CD14-positive monocyte (primary cell): ENCODE data around the gene U2AF1. TPM values are rescaled to one million over a fixed set of nuclear protein-coding genes. Genes with fewer than 3 reads are reported as not detected.
"Not testable (repeated sequence)": the region's sequence is repeated elsewhere in the genome, so short reads cannot be mapped to it uniquely, and the experiment has no call there.

Experiments
- DNase-seq, 3 donors: peaks; one replicate each; pipeline ENCODE4 v3.0.0-alpha.2; 2011 to 2022
- H2AFZ ChIP-seq: 2 replicates; pipeline ENCODE4 v1.6.0; 2012; ENCODE audit warnings: mild to moderate bottlenecking, low read depth, low read length, inconsistent platforms; ENCODE audit not compliant: insufficient read depth, poor library complexity, severe bottlenecking
- H3K27ac ChIP-seq, 2 donors: 1 replicate in 1 of 2; 2 replicates in 1 of 2; pipeline ENCODE4 v1.5.1; 2012 to 2013; ENCODE audit warnings: low read length in 2 of 2, control low read depth in 1 of 2, inconsistent platforms in 1 of 2, low read depth in 1 of 2, mild to moderate bottlenecking in 1 of 2
- H3K27me3 ChIP-seq, 2 donors: one replicate each; pipeline versions ENCODE4 v1.6.0 to v1.6.1; 2011 to 2013; ENCODE audit warnings: low read length in 2 of 2; ENCODE audit not compliant: control insufficient read depth in 2 of 2, insufficient read depth in 2 of 2
- H3K36me3 ChIP-seq, 2 donors: replicated peaks in 1 of 2; 1 replicate in 1 of 2; 2 replicates in 1 of 2; pipeline versions ENCODE4 v1.5.1 to v1.6.1; 2012 to 2013; ENCODE audit warnings: low read length in 2 of 2, control low read depth in 1 of 2, inconsistent platforms in 1 of 2, mild to moderate bottlenecking in 1 of 2; ENCODE audit not compliant: insufficient read depth in 2 of 2, control insufficient read depth in 1 of 2
- H3K4me1 ChIP-seq, 2 donors: 1 replicate in 1 of 2; 2 replicates in 1 of 2; pipeline versions ENCODE4 v1.5.1 to v1.6.1; 2012 to 2013; ENCODE audit warnings: low read length in 2 of 2, control low read depth in 1 of 2, inconsistent platforms in 1 of 2, mild to moderate bottlenecking in 1 of 2, moderate library complexity in 1 of 2; ENCODE audit not compliant: insufficient read depth in 2 of 2, control insufficient read depth in 1 of 2
- H3K4me2 ChIP-seq: replicated peaks from 2 replicates; pipeline ENCODE3; 2012; ENCODE audit warnings: low read length, moderate library complexity, mild to moderate bottlenecking; ENCODE audit not compliant: poor library complexity, severe bottlenecking; ENCODE audit errors: extremely low read depth
- H3K4me3 ChIP-seq, 3 experiments: fragments of 200-600 bp in 1 of 3; sonication (generic) in 1 of 3; replicated peaks in 1 of 3; 1 replicate in 2 of 3; 2 replicates in 1 of 3; pipeline ENCODE4 v1.5.1; 2011 to 2013; ENCODE audit warnings: low read length in 3 of 3, mild to moderate bottlenecking in 3 of 3, control low read depth in 2 of 3, low read depth in 2 of 3, inconsistent platforms in 1 of 3, moderate library complexity in 1 of 3
- H3K79me2 ChIP-seq: 2 replicates; pipeline ENCODE4 v1.6.0; 2012; ENCODE audit warnings: mild to moderate bottlenecking, control low read depth, inconsistent platforms, low read length, moderate library complexity; ENCODE audit not compliant: insufficient read depth
- H3K9ac ChIP-seq: 2 replicates; pipeline ENCODE4 v1.6.0; 2017; ENCODE audit warnings: low read length, mild to moderate bottlenecking; ENCODE audit not compliant: insufficient read depth, poor library complexity, severe bottlenecking
- H3K9me3 ChIP-seq, 2 donors: replicated peaks in 1 of 2; 1 replicate in 1 of 2; 2 replicates in 1 of 2; pipeline versions ENCODE4 v1.5.1 to v1.6.1; 2012 to 2013; ENCODE audit warnings: low read length in 2 of 2, control low read depth in 1 of 2; ENCODE audit not compliant: control insufficient read depth in 1 of 2, insufficient read depth in 1 of 2
- H4K20me1 ChIP-seq: 2 replicates; pipeline ENCODE4 v1.6.0; 2012; ENCODE audit warnings: mild to moderate bottlenecking, low read length, control low read depth, moderate library complexity; ENCODE audit not compliant: insufficient read depth
- H3K27ac Mint-ChIP-seq, 7 donors: one replicate each; pipeline ENCODE4 v1.8.0; 2020; ENCODE audit warnings: mild to moderate bottlenecking in 7 of 7, mixed read lengths in 7 of 7, moderate library complexity in 6 of 7, inconsistent platforms in 2 of 7
- H3K27me3 Mint-ChIP-seq, 3 donors: one replicate each; pipeline ENCODE4 v1.8.0; 2021 to 2022; ENCODE audit warnings: low read depth in 3 of 3, mild to moderate bottlenecking in 3 of 3, mixed read lengths in 3 of 3, moderate library complexity in 3 of 3, inconsistent platforms in 1 of 3
- H3K36me3 Mint-ChIP-seq, 2 donors: one replicate each; pipeline ENCODE4 v1.8.0; 2020; ENCODE audit warnings: mixed read lengths in 2 of 2, inconsistent platforms in 1 of 2, mild to moderate bottlenecking in 1 of 2
- H3K4me1 Mint-ChIP-seq: one replicate; pipeline ENCODE4 v1.8.0; 2020; ENCODE audit warnings: mild to moderate bottlenecking, mixed read lengths
- H3K4me3 Mint-ChIP-seq, 2 donors: one replicate each; pipeline ENCODE4 v1.8.0; 2020; ENCODE audit warnings: mild to moderate bottlenecking in 2 of 2, mixed read lengths in 2 of 2, moderate library complexity in 1 of 2
- H3K9me3 Mint-ChIP-seq, 7 donors: one replicate each; pipeline ENCODE4 v1.8.0; 2020 to 2022; ENCODE audit warnings: mixed read lengths in 7 of 7, mild to moderate bottlenecking in 6 of 7, moderate library complexity in 6 of 7, inconsistent platforms in 2 of 7
- WGBS: methylation state at CpG from one replicate; pipeline ENCODE4 v1.1.5; 2013; ENCODE audit warnings: missing lambda C conversion rate; ENCODE audit not compliant: insufficient coverage; 5-methylcytosine and 5-hydroxymethylcytosine counted together
- intact Hi-C, 2 donors: fragments of 100-400 bp; cut with micrococcal nuclease; formaldehyde crosslinking; loops; one replicate each; pipeline versions ENCODE4 v1.15.0 to v1.15.1; 2023
- polyA plus RNA-seq, 3 donors: library from polyadenylated mRNA; depleted of rRNA in 1 of 3; unstranded in 2 of 3; stranded (reverse) in 1 of 3; fragments of 300-500 nt in 2 of 3; fragments of >200 nt in 1 of 3; fragmentation: Illumina TruSeq in 2 of 3; gene quantifications; 1 replicate in 2 of 3; 2 replicates in 1 of 3; pipeline ENCODE4 v1.2.3, GENCODE V29; 2012 to 2021

The U2AF1 gene
- polyA plus RNA-seq, 3 donors, result 38.4 to 111 (median 39.3) TPM

GRCh38 chr21:43043291-43043690 is 64.1 kb downstream of the U2AF1 start:
- 98% methylated on average over 4 of the region's 14 CpGs for WGBS
- H3K36me3 ChIP-seq, H3K4me2 ChIP-seq, H3K9ac ChIP-seq, H3K27me3 Mint-ChIP-seq, H4K20me1 ChIP-seq, H3K36me3 Mint-ChIP-seq, H3K27ac ChIP-seq, H3K27me3 ChIP-seq, H3K79me2 ChIP-seq, H3K4me1 ChIP-seq, H3K27ac Mint-ChIP-seq, DNase-seq, H3K4me1 Mint-ChIP-seq, H3K9me3 ChIP-seq, H3K4me3 Mint-ChIP-seq, intact Hi-C loops, H3K4me3 ChIP-seq, H3K9me3 Mint-ChIP-seq, H2AFZ ChIP-seq: not testable (repeated sequence)

Other genes starting within 250 kb of the U2AF1 start
- 1 to 10 TPM; 2.9 to 7.0 (median 3.6) TPM for gene WDR4, start 228.0 kb downstream of the U2AF1 start, polyA plus RNA-seq
- gene NDUFV3, start 214.3 kb downstream of the U2AF1 start, polyA plus RNA-seq, result 10 to 100 TPM; 18.2 to 35.5 (median 28.0) TPM
- gene ERVH48-1, start 181.9 kb downstream of the U2AF1 start, polyA plus RNA-seq, result not detected
- gene PKNOX1, start 133.0 kb downstream of the U2AF1 start, polyA plus RNA-seq, result 10 to 100 TPM in 1 of 3 donors, 1 to 10 TPM in 2; 9.2 to 11.8 (median 9.9) TPM
- gene CBS, start 31.7 kb downstream of the U2AF1 start, polyA plus RNA-seq, result under 1 TPM in 1 of 3 donors, not detected in 2; 0.19 TPM
- not detected for gene CRYAA, start 61.4 kb upstream of the U2AF1 start, polyA plus RNA-seq